Islet precursor cell (in vitro differentiated cells): ENCODE results near the gene PDLIM3.
"Not testable (repeated sequence)": the region's sequence is repeated elsewhere in the genome, so short reads cannot be mapped to it uniquely, and the experiment has no call there.

Experiments used
- DNase-seq: peaks from one replicate; pipeline ENCODE4 v3.0.0-alpha.2; 2018

Gene PDLIM3

GRCh38 chr4:185552254-185552653 is 16.9 kb upstream of the PDLIM3 start:
- DNase-seq = no peak

- DNase-seq = no peak
These were observed 15.6 kb upstream of the PDLIM3 start for GRCh38 chr4:185550933-185551332.

- DNase-seq = no peak
These were observed 13.9 kb upstream of the PDLIM3 start for GRCh38 chr4:185549095-185549639.

- DNase-seq = no peak
These were observed 13.3 kb upstream of the PDLIM3 start for GRCh38 chr4:185548587-185548986.

- no peak for DNase-seq
These were observed 11.0 kb upstream of the PDLIM3 start for GRCh38 chr4:185546335-185546734.

GRCh38 chr4:185542626-185543315 is 7.5 kb upstream of the PDLIM3 start:
- no peak for DNase-seq

- DNase-seq = no peak
These were observed 6.0 kb upstream of the PDLIM3 start for GRCh38 chr4:185541251-185541727.

GRCh38 chr4:185540487-185541120 is 5.3 kb upstream of the PDLIM3 start:
- no peak for DNase-seq

- no peak for DNase-seq
These were observed 4.7 kb upstream of the PDLIM3 start for GRCh38 chr4:185540040-185540439.

GRCh38 chr4:185538806-185539205 is 3.5 kb upstream of the PDLIM3 start:
- DNase-seq = no peak

GRCh38 chr4:185536411-185536709 is 1.1 kb upstream of the PDLIM3 start:
- DNase-seq = no peak

- no peak for DNase-seq
These were observed 504 bp upstream of the PDLIM3 start for GRCh38 chr4:185535612-185536410.

GRCh38 chr4:185534511-185534865 is 819 bp downstream of the PDLIM3 start:
- no peak for DNase-seq

GRCh38 chr4:185532795-185533324 is 2.4 kb downstream of the PDLIM3 start:
- no peak for DNase-seq

- DNase-seq = no peak
These were observed 3.0 kb downstream of the PDLIM3 start for GRCh38 chr4:185532293-185532692.

- DNase-seq = not testable (repeated sequence)
These were observed 3.7 kb downstream of the PDLIM3 start for GRCh38 chr4:185531654-185532053.

GRCh38 chr4:185529413-185529812 is 5.9 kb downstream of the PDLIM3 start:
- DNase-seq = no peak

- DNase-seq = no peak
These were observed 10.1 kb downstream of the PDLIM3 start for GRCh38 chr4:185524888-185525863.

GRCh38 chr4:185523862-185524261 is 11.4 kb downstream of the PDLIM3 start:
- no peak for DNase-seq

GRCh38 chr4:185522451-185522850 is 12.9 kb downstream of the PDLIM3 start:
- no peak for DNase-seq

- DNase-seq = no peak
These were observed 15.2 kb downstream of the PDLIM3 start for GRCh38 chr4:185520119-185520518.

GRCh38 chr4:185518494-185518893 is 16.8 kb downstream of the PDLIM3 start:
- DNase-seq = no peak
